Ishikawa (cell line): ENCODE results near the gene LRP8.

Experiments
- CEBPB ChIP-seq: IDR thresholded peaks from 2 replicates; pipeline ENCODE4 v1.6.1; 2012
- CREB1 ChIP-seq: IDR thresholded peaks from 2 replicates; pipeline ENCODE4 v1.6.1; 2012; ENCODE audit warnings: low read depth
- EGR1 ChIP-seq: IDR thresholded peaks from 2 replicates; pipeline ENCODE4 v1.6.1; 2012
- EP300 ChIP-seq: IDR thresholded peaks from 2 replicates; pipeline ENCODE4 v1.6.1; 2012; ENCODE audit warnings: borderline replicate concordance
- FOXM1 ChIP-seq: IDR thresholded peaks from 2 replicates; pipeline ENCODE4 v1.6.1; 2012; ENCODE audit warnings: low read depth, borderline replicate concordance
- NFIC ChIP-seq: IDR thresholded peaks from 2 replicates; pipeline ENCODE4 v1.6.1; 2012
- RAD21 ChIP-seq: IDR thresholded peaks from 2 replicates; pipeline ENCODE4 v1.6.1; 2012; ENCODE audit warnings: low read depth
- TAF1 ChIP-seq: IDR thresholded peaks from 2 replicates; pipeline ENCODE4 v1.6.1; 2012; ENCODE audit warnings: low read depth, mild to moderate bottlenecking
- TCF12 ChIP-seq: IDR thresholded peaks from 2 replicates; pipeline ENCODE4 v1.6.1; 2012; ENCODE audit warnings: low read depth
- TEAD4 ChIP-seq: IDR thresholded peaks from 2 replicates; pipeline ENCODE4 v1.6.1; 2012
- YY1 ChIP-seq: IDR thresholded peaks from 2 replicates; pipeline ENCODE4 v1.6.1; 2012; ENCODE audit warnings: low read depth
- ZBTB7A ChIP-seq: IDR thresholded peaks from 2 replicates; pipeline ENCODE4 v1.6.1; 2012; ENCODE audit warnings: low read depth
- TF ChIP-seq, protein P1 (sequence below): IDR thresholded peaks from 2 replicates; pipeline ENCODE4 v1.6.1; 2012
- TF ChIP-seq, protein P2 (sequence below): IDR thresholded peaks from 2 replicates; pipeline ENCODE4 v1.6.1; 2012
- TF ChIP-seq, protein P3 (sequence below): IDR thresholded peaks from 2 replicates; pipeline ENCODE4 v1.6.1; 2012; ENCODE audit warnings: low read depth, mild to moderate bottlenecking

The LRP8 gene

DNA sequence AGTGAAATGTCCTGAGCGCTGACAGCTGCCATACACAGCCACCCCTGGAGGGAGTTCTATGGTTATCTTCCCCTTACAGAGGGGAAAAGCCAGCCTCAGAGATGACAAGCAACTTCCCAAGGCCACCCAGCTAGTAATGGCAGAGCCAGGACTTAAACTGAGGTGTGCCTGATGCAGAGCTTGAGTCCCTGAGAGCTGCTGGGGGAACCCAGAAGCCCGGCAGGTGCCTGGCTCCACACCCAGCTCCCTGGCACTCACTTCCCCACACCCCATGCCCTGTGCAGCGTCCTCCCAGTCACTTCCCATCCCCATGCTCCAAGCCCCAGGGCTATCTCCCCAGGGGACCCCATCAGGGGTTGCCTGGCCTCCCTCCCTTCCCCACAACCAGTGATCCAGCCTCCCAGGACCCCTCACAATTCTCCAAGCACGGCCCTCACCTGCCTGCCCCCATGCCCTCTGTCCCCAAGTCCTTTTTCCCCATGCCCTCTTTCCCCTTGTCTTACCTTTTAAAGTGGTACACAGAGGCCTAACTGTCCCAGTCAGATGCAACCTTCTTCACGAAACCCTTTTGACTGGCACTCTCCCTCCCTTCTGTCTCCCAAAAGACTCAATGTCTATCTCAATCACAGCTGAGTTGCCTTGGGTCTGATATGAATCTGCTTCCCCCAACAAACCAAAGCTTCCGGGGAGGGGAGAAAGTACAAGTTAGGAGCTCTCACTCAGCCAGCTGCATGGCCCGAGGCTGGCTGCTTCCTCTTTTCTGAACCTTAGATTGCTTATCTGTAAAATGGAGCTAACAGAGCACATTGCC, 39.8 kb upstream of the LRP8 start:
- TF ChIP-seq TCF12 (no peak), CEBPB (no peak), YY1 (no peak), NFIC (no peak), EP300 (no peak), TEAD4 (no peak), RAD21 (no peak), ZBTB7A (no peak), EGR1 (no peak), FOXM1 (no peak), TAF1 (no peak)
- TF ChIP-seq, protein P1, sequence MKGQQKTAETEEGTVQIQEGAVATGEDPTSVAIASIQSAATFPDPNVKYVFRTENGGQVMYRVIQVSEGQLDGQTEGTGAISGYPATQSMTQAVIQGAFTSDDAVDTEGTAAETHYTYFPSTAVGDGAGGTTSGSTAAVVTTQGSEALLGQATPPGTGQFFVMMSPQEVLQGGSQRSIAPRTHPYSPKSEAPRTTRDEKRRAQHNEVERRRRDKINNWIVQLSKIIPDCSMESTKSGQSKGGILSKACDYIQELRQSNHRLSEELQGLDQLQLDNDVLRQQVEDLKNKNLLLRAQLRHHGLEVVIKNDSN = no peak
- TF ChIP-seq, protein P2, sequence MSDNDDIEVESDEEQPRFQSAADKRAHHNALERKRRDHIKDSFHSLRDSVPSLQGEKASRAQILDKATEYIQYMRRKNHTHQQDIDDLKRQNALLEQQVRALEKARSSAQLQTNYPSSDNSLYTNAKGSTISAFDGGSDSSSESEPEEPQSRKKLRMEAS = no peak
- TF ChIP-seq, protein P3, sequence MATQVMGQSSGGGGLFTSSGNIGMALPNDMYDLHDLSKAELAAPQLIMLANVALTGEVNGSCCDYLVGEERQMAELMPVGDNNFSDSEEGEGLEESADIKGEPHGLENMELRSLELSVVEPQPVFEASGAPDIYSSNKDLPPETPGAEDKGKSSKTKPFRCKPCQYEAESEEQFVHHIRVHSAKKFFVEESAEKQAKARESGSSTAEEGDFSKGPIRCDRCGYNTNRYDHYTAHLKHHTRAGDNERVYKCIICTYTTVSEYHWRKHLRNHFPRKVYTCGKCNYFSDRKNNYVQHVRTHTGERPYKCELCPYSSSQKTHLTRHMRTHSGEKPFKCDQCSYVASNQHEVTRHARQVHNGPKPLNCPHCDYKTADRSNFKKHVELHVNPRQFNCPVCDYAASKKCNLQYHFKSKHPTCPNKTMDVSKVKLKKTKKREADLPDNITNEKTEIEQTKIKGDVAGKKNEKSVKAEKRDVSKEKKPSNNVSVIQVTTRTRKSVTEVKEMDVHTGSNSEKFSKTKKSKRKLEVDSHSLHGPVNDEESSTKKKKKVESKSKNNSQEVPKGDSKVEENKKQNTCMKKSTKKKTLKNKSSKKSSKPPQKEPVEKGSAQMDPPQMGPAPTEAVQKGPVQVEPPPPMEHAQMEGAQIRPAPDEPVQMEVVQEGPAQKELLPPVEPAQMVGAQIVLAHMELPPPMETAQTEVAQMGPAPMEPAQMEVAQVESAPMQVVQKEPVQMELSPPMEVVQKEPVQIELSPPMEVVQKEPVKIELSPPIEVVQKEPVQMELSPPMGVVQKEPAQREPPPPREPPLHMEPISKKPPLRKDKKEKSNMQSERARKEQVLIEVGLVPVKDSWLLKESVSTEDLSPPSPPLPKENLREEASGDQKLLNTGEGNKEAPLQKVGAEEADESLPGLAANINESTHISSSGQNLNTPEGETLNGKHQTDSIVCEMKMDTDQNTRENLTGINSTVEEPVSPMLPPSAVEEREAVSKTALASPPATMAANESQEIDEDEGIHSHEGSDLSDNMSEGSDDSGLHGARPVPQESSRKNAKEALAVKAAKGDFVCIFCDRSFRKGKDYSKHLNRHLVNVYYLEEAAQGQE = no peak

- TF ChIP-seq TEAD4 (no peak), ZBTB7A (no peak), NFIC (no peak), CEBPB (no peak), RAD21 (no peak), TCF12 (no peak), TAF1 (no peak), FOXM1 (no peak), CREB1 (no peak), EGR1 (no peak), EP300 (no peak), YY1 (no peak)
- TF ChIP-seq, protein P1 = no peak
- TF ChIP-seq, protein P2 = no peak
- TF ChIP-seq, protein P3 = no peak
These were observed 39.1 kb upstream of the LRP8 start for GRCh38 chr1:53366901-53367502.

DNA sequence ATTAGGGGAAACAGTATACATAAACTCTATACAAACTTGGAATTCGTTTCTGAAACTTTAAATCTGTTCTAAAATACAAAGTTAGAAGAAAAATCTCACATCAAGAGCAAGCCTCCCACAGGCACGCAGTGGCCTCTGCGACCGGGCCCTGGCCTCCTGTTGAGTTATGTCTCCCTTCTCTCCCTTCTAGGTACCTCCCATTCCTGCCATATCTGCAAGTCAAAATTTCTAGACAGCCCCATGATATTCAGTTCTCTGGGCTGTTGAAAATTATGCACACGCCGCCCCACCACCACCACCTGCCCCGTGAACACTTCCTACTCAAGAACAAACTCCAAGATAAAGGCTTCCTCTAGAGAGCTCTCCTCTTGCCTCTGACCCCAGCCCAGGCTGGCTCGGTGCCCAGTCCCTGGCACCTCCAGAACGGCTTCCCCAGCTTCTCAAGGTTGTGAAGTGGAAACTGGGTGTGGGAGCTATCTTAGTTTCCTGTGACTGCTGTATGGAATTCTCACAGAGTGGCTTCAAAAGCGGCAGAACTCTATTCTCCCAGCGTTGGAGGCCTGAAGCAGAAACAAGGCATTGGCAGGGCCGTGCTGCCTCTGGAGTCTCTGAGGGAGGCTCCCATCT, 37.7 kb upstream of the LRP8 start:
- TF ChIP-seq TEAD4 = no peak
- TF ChIP-seq, protein P3 = no peak
- TF ChIP-seq CREB1 = no peak
